Right atrium auricular region (tissue), 2 donors: ENCODE data around the gene DGKK. TPM values are rescaled to one million over a fixed set of nuclear protein-coding genes. Genes with fewer than 3 reads are reported as not detected.

Experiments used
- DNase-seq: peaks from one replicate; pipeline ENCODE4 v3.0.0-alpha.2; 2019; ENCODE audit warnings: low spot score
- H3K27ac ChIP-seq, 2 donors: fragments of 200-600 bp; sonication (generic); 1 replicate in 1 of 2; 2 replicates in 1 of 2; pipeline ENCODE4 v1.5.1; 2016 to 2019
- H3K27me3 ChIP-seq, 2 donors: fragments of 200-600 bp; sonication (generic); one replicate each; pipeline versions ENCODE4 v1.5.1 to v1.6.0; 2017 to 2019
- H3K36me3 ChIP-seq: fragments of 200-600 bp; sonication (generic); one replicate; pipeline ENCODE4 v1.5.1; 2016
- H3K4me1 ChIP-seq, 2 donors: fragments of 200-600 bp; sonication (generic); one replicate each; pipeline versions ENCODE4 v1.5.1 to v1.6.0; 2017 to 2019
- H3K4me3 ChIP-seq, 2 donors: fragments of 200-600 bp; sonication (generic); 1 replicate in 1 of 2; 2 replicates in 1 of 2; pipeline ENCODE4 v1.5.1; 2017 to 2019; ENCODE audit warnings: mild to moderate bottlenecking in 1 of 2, moderate library complexity in 1 of 2
- H3K9me3 ChIP-seq, 2 donors: fragments of 200-600 bp; sonication (generic); one replicate each; pipeline ENCODE4 v1.5.1; 2019
- total RNA-seq, 2 donors: library from RNA; depleted of rRNA; stranded (reverse); fragments of >200 nt; gene quantifications; one replicate each; pipeline ENCODE4 v1.1.0, GENCODE V29; 2016
- TF ChIP-seq, protein P1 (sequence below), 2 donors: fragments of 200-600 bp; sonication (generic); IDR thresholded peaks; one replicate each; pipeline ENCODE4 v1.5.1; 2019; ENCODE audit warnings: antibody characterized with exemption in 2 of 2

Gene DGKK
- total RNA-seq, 2 donors from 2014 or later, result not detected

DNA sequence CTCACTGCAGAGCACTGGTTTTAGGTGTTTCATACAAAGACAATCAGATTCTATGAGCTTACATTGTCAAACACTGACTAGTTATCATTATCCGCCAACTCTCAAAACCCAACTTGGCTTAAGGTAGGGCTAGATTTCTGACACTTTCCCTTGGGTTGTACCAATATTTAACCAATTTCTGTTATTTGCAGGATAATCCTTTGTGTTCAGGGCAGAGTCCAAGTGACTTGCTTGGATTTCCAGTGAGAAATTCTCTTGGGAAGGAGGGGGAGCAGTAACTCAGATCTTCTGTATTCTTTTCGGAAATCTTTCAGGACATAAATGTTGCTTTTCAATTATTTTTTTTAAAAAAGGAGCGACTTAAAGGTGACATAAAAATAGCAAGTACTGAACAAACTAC is 23.1 kb downstream of the DGKK start:
- no peak overlapping the region for H3K27ac ChIP-seq
- TF ChIP-seq, protein P1, sequence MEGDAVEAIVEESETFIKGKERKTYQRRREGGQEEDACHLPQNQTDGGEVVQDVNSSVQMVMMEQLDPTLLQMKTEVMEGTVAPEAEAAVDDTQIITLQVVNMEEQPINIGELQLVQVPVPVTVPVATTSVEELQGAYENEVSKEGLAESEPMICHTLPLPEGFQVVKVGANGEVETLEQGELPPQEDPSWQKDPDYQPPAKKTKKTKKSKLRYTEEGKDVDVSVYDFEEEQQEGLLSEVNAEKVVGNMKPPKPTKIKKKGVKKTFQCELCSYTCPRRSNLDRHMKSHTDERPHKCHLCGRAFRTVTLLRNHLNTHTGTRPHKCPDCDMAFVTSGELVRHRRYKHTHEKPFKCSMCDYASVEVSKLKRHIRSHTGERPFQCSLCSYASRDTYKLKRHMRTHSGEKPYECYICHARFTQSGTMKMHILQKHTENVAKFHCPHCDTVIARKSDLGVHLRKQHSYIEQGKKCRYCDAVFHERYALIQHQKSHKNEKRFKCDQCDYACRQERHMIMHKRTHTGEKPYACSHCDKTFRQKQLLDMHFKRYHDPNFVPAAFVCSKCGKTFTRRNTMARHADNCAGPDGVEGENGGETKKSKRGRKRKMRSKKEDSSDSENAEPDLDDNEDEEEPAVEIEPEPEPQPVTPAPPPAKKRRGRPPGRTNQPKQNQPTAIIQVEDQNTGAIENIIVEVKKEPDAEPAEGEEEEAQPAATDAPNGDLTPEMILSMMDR (IDR thresholded peaks at IDR 0.05), result no peak
- no peaks in the 10 kb centered on the region for H3K27me3 ChIP-seq
- H3K4me3 ChIP-seq, result no peak overlapping the region
- no peaks in the 10 kb centered on the region for H3K9me3 ChIP-seq
- no peak for DNase-seq
- H3K4me1 ChIP-seq, result no peaks in the 10 kb centered on the region
- H3K36me3 ChIP-seq, result no peaks in the 10 kb centered on the region

DNA sequence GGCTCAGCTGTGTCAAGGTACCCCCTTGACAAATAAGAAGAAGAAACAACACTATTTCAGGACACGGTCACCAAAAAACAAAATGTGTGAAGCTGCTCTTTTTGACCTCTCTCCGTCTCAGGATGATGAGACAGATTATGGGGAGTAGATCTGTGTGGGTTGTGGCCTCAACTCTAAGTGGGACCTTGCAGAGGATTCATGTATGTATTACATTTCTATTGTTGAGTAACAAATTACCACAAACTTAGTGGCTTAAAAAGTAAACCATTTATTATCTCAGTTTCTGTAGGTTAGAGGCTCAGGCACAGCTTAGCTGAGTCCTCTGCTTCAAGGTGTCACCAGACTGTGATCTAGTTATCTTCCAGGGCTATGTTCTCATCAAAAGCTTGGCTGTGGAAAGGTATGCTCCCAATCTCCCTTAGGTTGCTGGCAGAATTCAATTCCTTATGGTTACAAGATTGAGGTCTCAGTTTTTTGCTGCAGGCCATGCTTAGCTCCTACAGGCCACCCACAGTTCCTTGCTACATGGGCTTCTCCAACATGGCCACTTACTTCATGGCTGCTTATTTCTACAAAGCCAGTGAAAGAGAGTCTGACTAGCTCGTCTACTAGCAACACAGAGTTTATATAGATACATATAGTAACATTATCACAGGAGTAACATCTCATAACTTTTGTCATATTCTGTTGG is 28.1 kb downstream of the DGKK start:
- TF ChIP-seq, protein P1 (IDR thresholded peaks at IDR 0.05), result no peak
- Histone ChIP-seq H3K27me3 (no peaks in the 10 kb centered on the region), H3K4me3 (no peak overlapping the region), H3K9me3 (no peaks in the 10 kb centered on the region), H3K36me3 (no peaks in the 10 kb centered on the region), H3K27ac (no peak overlapping the region), H3K4me1 (no peaks in the 10 kb centered on the region)
- DNase-seq, result no peak

DNA sequence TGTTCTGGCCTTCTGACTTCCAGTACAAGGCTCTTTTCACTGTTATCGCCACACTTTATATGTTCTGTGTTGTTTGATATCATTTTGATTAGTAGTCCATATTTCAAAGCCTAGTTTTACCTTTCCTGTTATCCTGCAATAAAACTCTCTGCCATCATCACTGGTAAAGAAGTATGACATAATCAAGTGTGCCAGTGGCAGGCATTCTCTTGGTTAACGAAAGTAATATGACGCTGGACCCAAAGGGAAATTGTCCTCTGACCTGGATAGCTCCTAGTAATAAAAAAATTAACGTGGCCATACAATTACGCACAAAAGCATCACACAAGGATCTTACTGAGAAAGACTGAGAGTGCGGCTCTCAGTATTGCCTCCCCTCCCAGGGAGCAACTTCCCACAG is 33.8 kb downstream of the DGKK start:
- Histone ChIP-seq H3K9me3 (no peaks in the 10 kb centered on the region), H3K4me1 (no peaks in the 10 kb centered on the region), H3K36me3 (no peaks in the 10 kb centered on the region), H3K4me3 (no peak overlapping the region), H3K27ac (no peak overlapping the region), H3K27me3 (no peaks in the 10 kb centered on the region)
- DNase-seq, result no peak
- TF ChIP-seq, protein P1 (IDR thresholded peaks at IDR 0.05), result no peak

DNA sequence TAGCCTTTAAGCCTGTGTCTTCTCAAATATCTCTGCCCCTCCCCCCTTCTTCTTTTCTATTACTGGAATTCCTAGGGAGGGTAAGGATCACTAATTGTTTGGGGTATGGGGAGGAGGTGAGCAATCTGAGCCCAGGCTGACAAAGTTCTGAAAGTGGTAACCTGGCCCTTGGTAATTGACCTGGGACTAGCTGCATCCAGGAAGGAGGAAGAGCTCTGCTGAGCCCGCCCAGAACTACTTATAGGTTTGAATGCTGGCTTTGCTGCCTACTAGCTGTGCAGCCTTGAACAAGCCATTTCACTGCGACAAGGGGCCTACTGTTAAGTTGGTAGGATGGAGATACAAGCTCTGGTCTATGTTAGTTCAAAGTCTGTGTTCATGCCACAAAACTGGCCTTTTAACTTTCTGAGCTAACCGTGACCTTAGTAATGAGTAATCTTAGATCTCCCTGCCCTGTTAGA is 37.8 kb downstream of the DGKK start:
- DNase-seq, result no peak
- Histone ChIP-seq H3K27ac (no peak overlapping the region), H3K27me3 (no peaks in the 10 kb centered on the region), H3K4me3 (no peak overlapping the region), H3K4me1 (no peaks in the 10 kb centered on the region), H3K9me3 (no peaks in the 10 kb centered on the region), H3K36me3 (no peaks in the 10 kb centered on the region)
- TF ChIP-seq, protein P1 (IDR thresholded peaks at IDR 0.05), result no peak

DNA sequence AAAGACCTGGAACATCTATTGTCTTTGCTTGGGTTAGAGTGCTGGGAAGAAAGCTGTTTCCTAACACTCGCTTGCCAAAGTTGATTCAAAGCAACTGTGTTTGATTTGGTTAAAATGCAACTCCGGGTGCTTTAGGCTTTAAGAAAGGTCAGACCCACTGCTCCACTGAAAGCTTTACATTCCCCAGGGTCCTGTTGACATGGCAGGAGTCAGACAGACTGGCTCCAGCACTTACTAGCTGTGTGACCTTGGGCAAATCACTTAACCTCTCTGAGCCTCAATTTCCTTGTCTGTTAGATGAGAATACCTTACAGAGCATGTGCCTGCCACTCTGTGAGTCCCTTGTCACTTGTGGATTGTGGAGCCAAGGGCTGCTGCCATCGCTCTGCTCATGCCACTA is 39.0 kb downstream of the DGKK start:
- Histone ChIP-seq H3K9me3 (peaks cover 0 to 5% of the 10 kb centered on the region in 2 donors), H3K36me3 (no peaks in the 10 kb centered on the region), H3K4me1 (no peaks in the 10 kb centered on the region), H3K4me3 (no peak overlapping the region), H3K27me3 (no peaks in the 10 kb centered on the region), H3K27ac (no peak overlapping the region)
- TF ChIP-seq, protein P1 (IDR thresholded peaks at IDR 0.05), result no peak
- DNase-seq, result no peak
